Fibroblast of skin of scalp (primary cell): Measurements from ENCODE around the gene SPINDOC.
"Not testable (repeated sequence)": the region's sequence is repeated elsewhere in the genome, so short reads cannot be mapped to it uniquely, and the experiment has no call there.

Source experiments
- DNase-seq: peaks from one replicate; pipeline ENCODE4 v3.0.0-alpha.2; 2013

SPINDOC gene

DNA sequence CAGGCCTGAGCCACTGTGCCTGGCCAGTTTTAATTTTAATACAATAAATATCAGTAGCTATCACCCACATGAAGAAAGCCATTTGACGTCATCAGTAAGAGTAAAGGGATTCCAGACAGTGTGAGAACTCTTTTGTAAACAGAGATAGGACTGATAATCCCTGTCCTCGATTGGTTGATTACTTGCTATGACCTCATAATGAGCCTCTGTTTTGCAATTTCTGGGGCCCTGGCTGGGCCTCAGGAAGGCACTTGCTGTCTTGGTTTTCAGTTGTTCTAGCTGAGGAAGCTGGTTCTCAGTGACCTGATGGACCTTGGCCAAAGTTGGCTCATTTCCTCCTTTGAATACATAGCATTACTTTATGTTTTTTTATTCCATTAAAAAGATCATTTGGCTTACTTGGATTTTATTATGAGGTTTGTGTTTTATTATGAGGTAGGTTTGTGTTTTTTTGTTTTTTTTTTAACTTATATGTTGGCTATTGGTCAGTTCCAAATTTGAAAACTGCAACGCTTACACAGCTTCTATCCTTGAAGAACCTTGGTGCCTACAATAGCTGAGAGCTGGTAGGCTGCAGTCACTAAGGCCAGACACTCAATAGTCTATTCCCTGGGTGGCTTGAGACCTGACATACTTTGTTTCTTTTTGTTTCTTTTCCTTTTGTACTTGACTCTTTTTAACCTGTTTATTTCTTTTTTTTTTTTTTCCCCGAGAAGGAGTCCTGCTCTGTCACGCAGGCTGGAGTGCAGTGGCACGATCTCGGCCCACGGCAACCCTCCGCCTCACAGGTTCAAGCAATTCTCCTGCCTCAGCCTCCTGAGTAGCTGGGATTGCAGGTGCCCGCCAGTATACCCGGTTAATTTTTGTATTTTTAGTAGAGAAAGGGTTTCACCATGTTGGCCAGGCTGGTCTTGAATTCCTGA lies 45.6 kb downstream of the SPINDOC start:
- DNase-seq = no peak

DNA sequence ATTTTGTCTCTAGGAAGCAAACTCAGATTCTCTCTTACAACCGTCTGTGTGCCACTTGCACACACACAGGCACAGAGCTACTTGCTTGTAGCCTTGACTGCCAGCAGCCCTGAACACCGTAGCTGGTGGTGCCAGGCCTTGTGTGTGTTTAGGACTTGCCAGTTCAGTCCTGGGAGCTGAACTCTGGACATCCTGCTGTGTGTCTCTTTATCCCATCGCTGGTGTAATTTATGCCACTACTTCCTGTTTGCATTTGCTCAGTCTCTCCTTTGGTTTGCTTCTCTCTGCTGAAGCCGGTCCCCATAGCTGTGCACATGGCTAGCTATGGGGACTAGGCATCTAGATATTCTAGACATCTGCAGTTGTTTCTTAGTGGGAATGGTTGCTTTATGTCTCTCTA lies 49.7 kb downstream of the SPINDOC start:
- DNase-seq = peak; percentile 10

DNA sequence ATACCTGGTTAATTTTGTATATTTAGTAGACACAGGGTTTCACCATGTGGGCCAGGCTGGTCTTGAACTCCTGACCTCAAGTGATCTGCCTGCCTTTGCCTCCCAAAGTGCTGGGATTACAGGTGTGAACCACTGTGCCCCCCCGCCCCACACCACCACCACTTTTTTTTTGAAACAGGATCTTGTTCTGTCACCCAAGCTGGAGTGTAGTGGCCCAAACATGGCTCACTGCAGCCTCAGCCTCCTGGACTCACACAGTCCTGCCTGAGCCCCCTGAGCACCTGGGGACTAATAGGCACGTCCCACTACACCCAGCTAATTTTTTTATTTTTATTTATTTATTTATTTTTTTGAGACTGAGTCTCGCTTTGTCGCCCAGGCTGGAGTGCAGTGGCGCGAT lies 50.4 kb downstream of the SPINDOC start:
- DNase-seq = not testable (repeated sequence)

DNA sequence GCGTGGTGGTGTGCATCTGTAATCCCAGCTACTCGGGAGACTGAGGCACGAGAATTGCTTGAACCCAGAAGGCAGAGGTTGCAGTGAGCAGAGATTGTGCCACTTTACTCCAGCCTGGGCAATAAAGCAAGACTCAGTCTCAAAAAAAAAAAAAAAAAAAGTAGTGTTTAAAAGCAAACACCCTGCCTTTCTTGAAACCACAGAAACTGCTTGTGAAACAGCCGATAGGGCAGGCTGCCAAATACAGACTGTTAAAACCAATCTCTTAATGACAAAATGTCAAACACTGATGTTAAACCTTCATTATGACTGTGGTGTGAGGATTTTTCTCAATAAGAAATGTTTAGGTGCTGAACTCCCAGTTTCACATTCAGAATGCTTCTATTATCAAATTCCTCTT lies 53.0 kb downstream of the SPINDOC start:
- peak; percentile 51 for DNase-seq

DNA sequence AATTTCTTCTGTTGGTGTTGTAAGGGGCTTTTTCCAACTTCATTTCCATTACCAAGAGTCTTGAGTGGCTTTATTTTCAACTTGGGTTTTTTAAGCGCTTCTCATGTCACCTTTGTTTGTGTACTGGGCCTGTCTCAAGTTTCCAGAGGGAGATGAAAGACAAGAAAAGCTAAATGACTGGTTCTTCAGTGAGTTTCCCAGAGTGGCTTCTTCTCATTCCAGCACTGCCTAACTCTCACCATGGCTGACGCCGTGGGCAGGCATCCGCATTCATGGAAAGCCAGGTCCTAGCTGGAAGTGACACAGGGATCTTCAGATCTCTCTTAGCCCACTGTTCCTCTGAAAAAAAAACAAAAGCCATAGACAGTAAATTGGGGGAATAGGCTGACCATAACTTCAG lies 54.3 kb downstream of the SPINDOC start:
- DNase-seq = no peak

DNA sequence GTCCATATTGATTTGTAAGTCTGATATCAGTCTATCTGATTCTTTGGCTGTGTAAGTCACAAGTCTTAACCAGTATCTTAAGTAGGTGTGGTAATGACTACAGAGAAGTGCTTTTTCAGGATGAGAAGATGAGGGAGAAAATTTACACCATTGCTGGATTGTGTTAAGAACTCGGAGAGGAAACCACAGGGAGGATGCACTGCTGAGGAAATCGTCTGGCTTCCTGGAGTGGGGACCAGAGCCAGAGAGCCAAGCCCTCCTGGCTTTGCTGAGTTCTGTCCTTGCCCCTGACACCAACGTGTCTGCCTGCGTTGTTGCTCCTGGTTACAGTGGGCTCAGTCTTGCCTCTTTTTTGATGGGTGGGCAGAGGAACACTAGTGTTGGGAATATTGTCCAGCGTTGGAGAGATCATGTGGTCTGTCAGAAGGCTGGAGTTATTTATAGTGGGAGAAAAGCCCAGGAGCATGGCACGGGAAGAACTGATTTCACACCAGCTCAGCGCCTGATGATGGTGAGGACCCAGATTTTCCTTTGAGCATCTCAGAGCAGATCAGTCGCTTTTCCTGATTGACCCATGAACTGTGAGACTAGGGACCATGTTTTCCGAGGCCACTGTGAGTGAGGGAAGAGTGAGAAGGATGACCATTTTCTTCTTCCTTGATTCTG lies 55.3 kb downstream of the SPINDOC start:
- no peak for DNase-seq

DNA sequence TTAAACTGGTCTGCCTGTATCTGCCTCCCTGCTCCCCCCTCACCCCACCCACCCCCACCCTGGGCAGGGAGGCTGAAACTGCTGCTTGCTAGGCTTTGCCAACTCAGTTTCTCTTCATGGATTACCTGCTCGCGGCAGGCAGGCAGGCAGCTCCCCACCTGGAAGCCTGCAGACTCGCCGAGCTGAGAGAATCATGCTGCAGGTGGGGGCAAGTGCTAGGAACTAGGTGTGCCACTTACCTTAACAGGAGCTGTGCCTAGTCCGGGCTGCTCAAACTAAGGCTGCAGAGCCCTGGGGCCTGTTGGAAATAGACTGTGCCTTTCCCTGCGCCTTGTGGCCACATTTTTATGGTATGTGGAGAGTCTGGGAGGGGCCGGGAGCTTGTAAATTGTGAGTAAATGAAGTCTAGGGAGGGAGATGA lies 55.9 kb downstream of the SPINDOC start:
- DNase-seq = no peak

DNA sequence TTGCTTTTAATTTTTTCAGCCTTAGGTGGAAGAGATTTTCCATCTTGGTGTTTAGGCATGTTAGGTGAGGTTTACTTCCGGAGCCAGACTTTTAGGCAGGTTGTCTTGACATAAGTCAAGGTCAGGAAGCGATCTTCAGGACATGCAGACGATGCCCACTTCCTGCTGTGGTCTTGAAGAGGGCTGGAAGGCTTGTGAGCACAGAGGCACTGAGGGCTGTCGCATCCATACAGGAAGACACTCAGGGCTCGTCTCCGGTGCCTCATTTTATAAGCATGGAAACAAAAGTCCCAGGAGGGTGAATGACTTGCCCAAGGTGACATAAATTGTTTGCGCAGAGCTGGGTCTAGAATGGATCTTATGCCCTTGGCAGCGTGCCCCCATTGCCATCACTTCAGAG lies 56.4 kb downstream of the SPINDOC start:
- DNase-seq = no peak

DNA sequence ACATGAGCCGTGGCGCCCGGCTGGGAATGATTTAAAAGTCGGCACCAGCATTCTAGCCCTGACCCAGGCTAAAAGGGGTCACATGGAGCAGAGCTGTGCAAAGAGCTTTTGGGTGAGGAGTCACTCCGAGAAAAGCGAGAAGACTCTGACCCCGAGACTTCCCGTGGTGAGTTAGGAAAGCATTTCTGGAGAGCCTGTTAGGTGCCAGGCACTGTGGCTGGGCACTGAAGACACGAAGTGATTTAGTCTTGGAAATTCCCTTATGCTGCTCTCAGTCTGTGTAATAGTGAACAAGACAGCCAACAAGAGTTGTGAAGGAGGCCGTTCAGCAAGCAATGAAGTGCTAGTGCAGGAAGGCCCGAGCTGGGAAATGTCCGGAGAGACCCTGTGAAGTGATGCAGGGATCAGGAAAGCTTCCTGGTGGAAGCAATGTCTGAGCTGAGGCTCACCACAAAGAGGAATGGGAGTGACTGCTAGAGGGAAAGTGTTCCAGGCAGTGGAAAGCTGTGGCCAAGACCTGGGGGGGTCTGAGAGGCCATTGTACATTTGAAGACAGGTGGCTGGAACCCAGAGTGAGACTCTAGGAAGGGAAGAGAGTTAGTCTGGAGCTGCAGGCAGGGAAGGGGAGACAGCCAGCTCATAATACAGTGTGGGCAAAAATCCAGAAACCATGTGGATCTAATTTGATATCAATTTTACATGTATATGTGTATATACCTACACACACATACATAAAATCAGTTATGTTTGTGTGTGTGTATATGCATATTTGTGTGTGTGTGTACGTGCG lies 57.3 kb downstream of the SPINDOC start:
- no peak for DNase-seq

DNA sequence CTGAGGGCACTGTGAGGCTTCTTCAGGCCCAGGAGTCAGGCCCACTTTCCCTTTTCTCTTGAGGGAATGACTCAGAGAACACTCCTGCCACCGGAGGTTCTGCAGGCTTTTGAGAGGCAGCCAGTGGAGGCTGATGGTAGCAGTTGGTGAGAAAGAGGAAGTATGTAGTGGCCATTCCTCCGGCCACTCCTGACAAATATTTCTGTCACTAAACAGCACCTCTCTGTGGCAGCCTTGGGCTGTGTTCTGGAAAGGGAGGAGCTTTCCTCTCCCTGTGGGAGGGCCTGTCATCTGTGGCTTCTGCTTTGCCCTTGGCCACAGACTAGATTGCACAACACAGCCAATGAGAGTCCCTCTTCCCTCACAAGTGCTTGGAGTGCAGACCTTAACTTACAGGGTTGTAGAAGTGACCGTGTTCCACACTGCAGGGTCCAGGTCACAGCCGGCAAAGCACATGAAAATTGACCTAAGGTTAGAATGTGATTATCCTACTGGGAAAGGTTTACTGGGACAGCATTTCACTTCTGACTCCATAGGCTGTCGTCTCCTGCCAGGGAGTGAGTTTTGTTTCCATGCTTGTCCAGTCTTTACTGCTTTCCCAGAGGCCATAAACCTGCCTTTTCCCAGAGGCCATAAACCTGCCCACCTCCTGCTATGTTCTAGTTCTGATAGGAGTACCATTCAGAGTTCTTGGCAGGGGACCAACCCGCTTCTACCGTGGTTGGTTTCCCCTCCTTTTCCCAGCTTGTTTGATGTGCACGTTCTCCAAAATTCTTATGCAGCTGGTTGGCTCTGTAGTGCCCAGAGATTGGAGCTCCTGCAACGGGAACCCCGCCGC lies 58.9 kb downstream of the SPINDOC start:
- DNase-seq = peak; percentile 94

DNA sequence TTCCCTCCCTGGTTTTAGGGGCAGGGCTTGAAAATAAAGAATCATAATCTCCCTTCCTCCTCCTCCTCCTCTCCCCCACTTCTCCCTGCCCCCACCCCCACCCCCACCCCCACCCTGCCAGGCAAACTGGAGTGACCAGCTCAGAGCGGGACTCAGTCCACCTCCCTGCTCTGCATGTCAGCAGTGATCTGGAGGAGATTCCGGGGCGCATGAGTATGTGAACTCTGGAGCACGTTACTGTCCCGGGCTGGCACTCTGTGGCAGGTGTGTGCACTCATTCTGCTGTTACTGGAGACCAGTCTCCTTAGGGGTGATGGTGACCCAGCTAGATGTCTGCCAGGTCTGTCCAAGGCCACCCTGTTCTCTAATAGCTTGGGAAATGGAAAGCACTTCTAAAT lies 59.5 kb downstream of the SPINDOC start:
- no peak for DNase-seq

DNA sequence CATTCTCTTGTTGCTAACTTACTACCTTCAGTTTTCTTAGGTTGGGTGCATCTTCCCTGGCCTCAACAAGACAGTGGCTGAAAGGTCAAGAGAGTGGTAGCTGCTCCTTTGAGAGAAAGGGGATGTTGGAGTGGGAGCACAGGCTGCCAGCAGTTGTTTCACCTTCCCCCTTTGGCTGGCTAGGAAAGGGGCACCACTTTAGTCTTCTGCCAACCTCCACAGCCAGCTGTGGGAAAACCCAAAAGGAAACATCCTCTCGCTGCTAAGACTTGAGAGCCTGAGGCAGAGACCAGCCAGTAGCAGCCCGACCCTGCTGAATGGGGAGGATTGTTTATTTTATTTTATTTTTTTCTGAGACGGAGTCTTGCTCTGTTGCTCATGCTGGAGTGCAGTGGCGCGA lies 60.1 kb downstream of the SPINDOC start:
- DNase-seq = no peak

DNA sequence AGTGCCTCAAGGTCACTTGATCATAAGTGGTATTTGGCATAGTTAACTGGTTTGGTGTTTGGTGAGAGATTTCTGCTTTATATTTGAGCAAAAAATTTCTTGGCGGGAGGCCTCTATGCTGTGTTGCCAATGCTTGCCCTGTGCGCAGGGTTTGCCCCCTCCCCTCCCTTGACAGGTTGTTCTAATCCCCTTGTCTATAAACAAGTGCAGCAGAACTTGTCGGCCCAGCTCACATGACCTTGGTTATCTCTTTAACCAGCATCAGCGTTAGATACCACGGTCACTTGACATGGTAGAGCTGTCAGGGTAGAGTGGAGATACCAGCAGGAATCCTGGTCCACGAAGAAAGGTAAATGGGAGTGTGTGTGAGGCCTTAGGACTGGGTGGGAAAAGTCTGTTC lies 61.3 kb downstream of the SPINDOC start:
- no peak for DNase-seq

DNA sequence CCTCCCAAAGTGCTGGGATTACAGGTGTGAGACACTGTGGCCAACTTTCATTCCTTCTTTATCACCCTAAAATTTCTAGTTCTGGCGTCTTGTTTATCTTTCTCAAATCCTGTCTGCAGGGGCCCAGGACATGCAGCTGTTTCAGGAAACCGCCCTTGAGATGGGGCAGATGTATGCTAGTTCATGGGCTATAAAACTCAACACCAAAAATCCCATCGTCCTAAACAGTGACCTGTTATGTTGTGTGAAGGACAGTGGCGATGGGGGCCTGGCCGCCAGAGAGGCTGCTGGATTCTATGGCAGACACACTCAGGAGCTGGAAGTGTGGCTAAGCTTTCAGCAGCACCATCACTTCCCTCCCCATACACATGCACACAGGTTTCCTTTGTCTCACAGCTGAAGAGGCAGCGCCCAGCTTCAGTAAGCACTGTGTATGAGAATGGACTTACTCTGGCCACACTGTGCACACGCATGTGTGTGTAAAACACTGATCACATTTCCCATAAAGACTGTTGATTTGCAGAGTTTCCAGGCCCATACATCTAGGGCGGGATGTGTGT lies 62.3 kb downstream of the SPINDOC start:
- DNase-seq = no peak

DNA sequence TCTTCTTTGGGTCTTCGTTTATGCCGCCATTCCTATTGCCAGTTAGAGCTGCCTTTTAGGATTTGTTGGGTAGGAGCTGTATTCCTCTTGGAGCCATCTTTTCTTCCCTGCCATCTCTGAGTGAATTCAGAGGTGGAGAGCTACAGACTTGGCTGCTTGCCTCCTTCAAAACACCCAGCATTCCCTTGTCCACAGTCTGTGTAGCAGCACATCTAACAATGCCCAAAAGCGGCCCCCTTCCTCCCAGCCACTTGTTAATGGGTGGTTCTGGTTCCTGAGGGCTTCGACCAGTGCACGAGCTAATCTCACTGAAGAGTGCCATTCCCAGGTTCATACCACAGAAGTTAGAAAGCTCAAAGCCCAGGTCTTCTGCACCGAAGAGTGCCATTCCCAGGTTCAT lies 63.4 kb downstream of the SPINDOC start:
- DNase-seq = no peak
